Uterus (tissue), 2 donors: ENCODE measurements around the gene ZNF609.

ENCODE experiments used
- CTCF ChIP-seq, 4 experiments: fragments of 200-600 bp in 2 of 4; fragments of 450-650 bp in 2 of 4; sonication (generic) in 2 of 4; IDR thresholded peaks; one replicate each; pipeline ENCODE4 v1.5.1; 2016 to 2019; ENCODE audit warnings: antibody characterized with exemption in 4 of 4, mild to moderate bottlenecking in 2 of 4, moderate library complexity in 1 of 4
- POLR2A ChIP-seq, 2 donors: fragments of 450-650 bp; IDR thresholded peaks; one replicate each; pipeline ENCODE4 v1.6.1; 2016; ENCODE audit warnings: antibody characterized with exemption in 2 of 2, mild to moderate bottlenecking in 1 of 2, moderate library complexity in 1 of 2

DNA sequence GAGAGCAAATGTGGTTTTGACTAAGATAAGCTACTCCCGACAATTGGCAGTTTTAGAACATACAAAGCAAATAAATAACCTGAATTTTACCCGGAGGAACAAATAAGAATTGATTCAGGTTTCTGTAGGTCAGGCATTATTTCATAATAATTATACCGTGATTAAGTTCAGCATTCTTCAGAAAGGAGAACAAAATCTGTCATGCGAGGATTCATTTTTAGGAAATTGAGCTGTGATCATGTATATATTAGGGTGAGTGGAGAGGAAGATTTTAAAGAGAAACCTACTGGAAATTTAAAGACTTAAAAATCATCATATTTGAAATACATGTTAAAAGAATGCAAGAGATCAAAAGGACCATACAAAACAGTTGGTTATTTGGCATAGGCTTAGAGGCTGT is 20.5 kb downstream of the ZNF609 start:
- TF ChIP-seq CTCF (IDR thresholded peaks at IDR 0.05) (no peak), POLR2A (IDR thresholded peaks at IDR 0.05) (no peak)
